ENCODE data around the gene MTHFD2L.
"Not testable (repeated sequence)": the region's sequence is repeated elsewhere in the genome, so short reads cannot be mapped to it uniquely, and the experiment has no call there.

The MTHFD2L gene

DNA sequence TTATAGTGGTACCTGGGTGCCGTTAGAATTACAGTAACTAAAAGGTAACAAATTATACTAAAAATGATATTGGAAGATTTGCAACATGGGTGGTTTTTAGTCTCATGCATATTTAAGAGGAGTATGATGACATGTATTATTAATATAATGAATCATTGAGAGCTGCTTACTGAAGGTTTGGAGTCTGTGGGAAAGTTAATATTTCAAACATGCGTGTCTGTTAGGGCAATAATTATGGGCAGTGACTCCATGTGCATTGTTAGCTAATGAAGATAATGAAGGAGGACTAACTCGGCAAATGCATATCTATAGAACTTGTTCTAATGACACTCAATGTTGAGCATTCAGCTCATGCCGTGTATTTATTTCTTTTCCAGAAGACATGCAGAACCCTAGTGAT is 47.1 kb downstream of the MTHFD2L start:
- peak; percentile 13 for FAIRE-seq
- no peak for DNase-seq (ENCODE audit: insufficient read length, low spot score)
- TF ChIP-seq SPI1 (IDR thresholded peaks at IDR 0.05; ENCODE audit: low read depth, low read length), result no peak
- TF ChIP-seq POU2F2 (IDR thresholded peaks at IDR 0.05; ENCODE audit: low read depth, low read length), result no peak
- TF ChIP-seq POLR2A (IDR thresholded peaks at IDR 0.05; ENCODE audit: low read depth, low read length), result no peak
- no peak for TF ChIP-seq PAX5 (IDR thresholded peaks at IDR 0.05; ENCODE audit: insufficient read depth, low read length, severe bottlenecking)
- TF ChIP-seq POLR2AphosphoS5 (IDR thresholded peaks at IDR 0.05; ENCODE audit: low read depth, low read length), result no peak
- no peak for TF ChIP-seq TAF1 (IDR thresholded peaks at IDR 0.05; ENCODE audit: low read depth, low read length)

DNA sequence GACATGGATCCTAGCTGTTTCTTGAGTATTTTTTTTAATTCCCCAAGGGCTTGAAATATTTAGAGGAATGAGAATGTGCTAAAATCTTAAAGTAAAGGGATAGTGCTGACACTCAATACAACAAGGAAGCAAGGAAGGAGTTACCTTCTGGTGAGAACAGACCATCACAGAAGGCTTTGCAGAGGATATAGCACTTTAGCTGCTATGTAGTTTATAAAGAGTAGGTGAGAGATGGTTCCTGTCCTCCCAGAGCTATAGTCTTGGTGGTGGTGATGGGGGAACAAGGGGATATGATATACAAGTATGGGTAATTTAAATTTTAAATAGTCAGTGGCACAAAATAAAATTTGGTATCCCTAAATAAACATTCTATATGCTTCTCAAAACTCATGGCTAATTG is 47.6 kb downstream of the MTHFD2L start:
- FAIRE-seq (no peak), DNase-seq (ENCODE audit: insufficient read length, low spot score) (no peak)
- no peak for TF ChIP-seq POU2F2 (IDR thresholded peaks at IDR 0.05; ENCODE audit: low read depth, low read length)
- no peak for TF ChIP-seq PAX5 (IDR thresholded peaks at IDR 0.05; ENCODE audit: insufficient read depth, low read length, severe bottlenecking)
- no peak for TF ChIP-seq SPI1 (IDR thresholded peaks at IDR 0.05; ENCODE audit: low read depth, low read length)
- no peak for TF ChIP-seq TAF1 (IDR thresholded peaks at IDR 0.05; ENCODE audit: low read depth, low read length)
- no peak for TF ChIP-seq POLR2AphosphoS5 (IDR thresholded peaks at IDR 0.05; ENCODE audit: low read depth, low read length)
- TF ChIP-seq POLR2A (IDR thresholded peaks at IDR 0.05; ENCODE audit: low read depth, low read length), result no peak

DNA sequence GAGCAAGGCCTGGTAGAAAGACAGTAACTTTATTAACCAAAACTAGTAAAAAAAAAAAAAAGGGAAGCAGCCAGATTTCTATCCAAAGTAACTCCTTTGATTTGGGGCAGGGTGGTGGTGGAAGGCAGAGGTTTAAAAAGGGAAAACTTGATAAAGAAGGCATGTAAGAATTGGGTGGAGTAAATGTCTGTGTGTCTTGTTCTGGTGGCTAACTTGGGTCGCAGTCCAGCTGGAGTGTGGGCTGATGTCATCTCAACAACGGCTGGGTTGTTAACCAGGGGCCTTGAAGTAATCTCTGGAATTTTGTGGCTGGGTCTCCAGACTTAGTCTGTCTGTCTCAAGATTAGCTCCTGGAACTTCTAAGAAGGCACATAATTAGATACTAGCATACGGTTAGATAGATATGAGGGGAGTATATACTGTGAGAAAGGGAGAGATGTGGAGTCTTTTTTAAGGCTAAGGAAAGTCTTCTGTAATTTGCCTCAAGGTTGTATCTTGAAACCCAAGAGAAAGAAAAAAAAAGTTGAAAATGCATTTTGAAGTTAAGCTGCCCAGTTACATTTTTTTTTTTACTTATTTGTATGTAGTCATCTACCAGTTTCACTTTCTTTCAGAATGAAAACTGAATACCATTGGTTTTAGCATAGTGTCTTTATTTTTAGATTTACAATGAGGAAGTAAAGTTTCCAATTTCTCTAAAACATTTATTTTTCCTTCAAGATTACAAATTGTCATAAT is 48.3 kb downstream of the MTHFD2L start:
- TF ChIP-seq POLR2AphosphoS5 (IDR thresholded peaks at IDR 0.05; ENCODE audit: low read depth, low read length), result no peak
- TF ChIP-seq POU2F2 (IDR thresholded peaks at IDR 0.05; ENCODE audit: low read depth, low read length), result no peak
- TF ChIP-seq POLR2A (IDR thresholded peaks at IDR 0.05; ENCODE audit: low read depth, low read length), result no peak
- TF ChIP-seq TAF1 (IDR thresholded peaks at IDR 0.05; ENCODE audit: low read depth, low read length), result no peak
- TF ChIP-seq SPI1 (IDR thresholded peaks at IDR 0.05; ENCODE audit: low read depth, low read length), result no peak
- TF ChIP-seq PAX5 (IDR thresholded peaks at IDR 0.05; ENCODE audit: insufficient read depth, low read length, severe bottlenecking), result no peak
- DNase-seq (ENCODE audit: insufficient read length, low spot score) (no peak), FAIRE-seq (no peak)

- FAIRE-seq; DNase-seq (ENCODE audit: insufficient read length, low spot score): not testable (repeated sequence)
These were observed 56.7 kb downstream of the MTHFD2L start for GRCh38 chr4:74214457-74215159.

DNA sequence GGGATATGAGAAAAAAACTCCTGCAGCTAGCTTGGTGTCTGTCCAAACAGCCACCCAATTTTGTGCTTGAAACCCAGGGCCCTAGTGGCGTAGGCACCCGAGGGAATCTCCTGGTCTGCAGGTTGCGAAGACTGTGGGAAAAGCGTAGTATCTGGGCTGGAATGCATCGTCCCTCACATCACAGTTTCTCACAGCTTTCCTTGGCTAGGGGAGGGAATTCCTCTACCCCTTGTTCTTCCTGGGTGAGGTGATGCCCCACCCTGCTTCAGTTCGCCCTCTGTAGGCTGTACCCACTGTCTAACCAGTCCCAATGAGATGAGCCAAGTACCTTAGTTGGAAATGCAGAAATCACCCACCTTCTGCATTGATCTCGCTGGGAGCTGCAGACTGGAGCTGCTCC is 57.3 kb downstream of the MTHFD2L start:
- not testable (repeated sequence) for DNase-seq (ENCODE audit: insufficient read length, low spot score); FAIRE-seq

GRCh38 chr4:74217365-74217764 is 59.4 kb downstream of the MTHFD2L start:
- DNase-seq (ENCODE audit: insufficient read length, low spot score) (no peak), FAIRE-seq (no peak)
- TF ChIP-seq POLR2A (IDR thresholded peaks at IDR 0.05; ENCODE audit: low read depth, low read length), result no peak
- TF ChIP-seq POLR2AphosphoS5 (IDR thresholded peaks at IDR 0.05; ENCODE audit: low read depth, low read length), result no peak
- no peak for TF ChIP-seq POU2F2 (IDR thresholded peaks at IDR 0.05; ENCODE audit: low read depth, low read length)
- no peak for TF ChIP-seq TAF1 (IDR thresholded peaks at IDR 0.05; ENCODE audit: low read depth, low read length)
- TF ChIP-seq SPI1 (IDR thresholded peaks at IDR 0.05; ENCODE audit: low read depth, low read length), result no peak
- TF ChIP-seq PAX5 (IDR thresholded peaks at IDR 0.05; ENCODE audit: insufficient read depth, low read length, severe bottlenecking), result no peak

GRCh38 chr4:74218201-74218600 is 60.3 kb downstream of the MTHFD2L start:
- no peak for TF ChIP-seq POLR2A (IDR thresholded peaks at IDR 0.05; ENCODE audit: low read depth, low read length)
- no peak for TF ChIP-seq TAF1 (IDR thresholded peaks at IDR 0.05; ENCODE audit: low read depth, low read length)
- no peak for TF ChIP-seq SPI1 (IDR thresholded peaks at IDR 0.05; ENCODE audit: low read depth, low read length)
- TF ChIP-seq PAX5 (IDR thresholded peaks at IDR 0.05; ENCODE audit: insufficient read depth, low read length, severe bottlenecking), result no peak
- TF ChIP-seq POLR2AphosphoS5 (IDR thresholded peaks at IDR 0.05; ENCODE audit: low read depth, low read length), result no peak
- no peak for TF ChIP-seq POU2F2 (IDR thresholded peaks at IDR 0.05; ENCODE audit: low read depth, low read length)
- DNase-seq (ENCODE audit: insufficient read length, low spot score), result no peak
- no peak for FAIRE-seq

GRCh38 chr4:74219240-74219639 is 61.3 kb downstream of the MTHFD2L start:
- FAIRE-seq, result no peak
- DNase-seq (ENCODE audit: insufficient read length, low spot score), result no peak
- TF ChIP-seq PAX5 (IDR thresholded peaks at IDR 0.05; ENCODE audit: insufficient read depth, low read length, severe bottlenecking) (no peak), POLR2AphosphoS5 (IDR thresholded peaks at IDR 0.05; ENCODE audit: low read depth, low read length) (no peak), SPI1 (IDR thresholded peaks at IDR 0.05; ENCODE audit: low read depth, low read length) (no peak), TAF1 (IDR thresholded peaks at IDR 0.05; ENCODE audit: low read depth, low read length) (no peak), POU2F2 (IDR thresholded peaks at IDR 0.05; ENCODE audit: low read depth, low read length) (no peak), POLR2A (IDR thresholded peaks at IDR 0.05; ENCODE audit: low read depth, low read length) (no peak)

DNA sequence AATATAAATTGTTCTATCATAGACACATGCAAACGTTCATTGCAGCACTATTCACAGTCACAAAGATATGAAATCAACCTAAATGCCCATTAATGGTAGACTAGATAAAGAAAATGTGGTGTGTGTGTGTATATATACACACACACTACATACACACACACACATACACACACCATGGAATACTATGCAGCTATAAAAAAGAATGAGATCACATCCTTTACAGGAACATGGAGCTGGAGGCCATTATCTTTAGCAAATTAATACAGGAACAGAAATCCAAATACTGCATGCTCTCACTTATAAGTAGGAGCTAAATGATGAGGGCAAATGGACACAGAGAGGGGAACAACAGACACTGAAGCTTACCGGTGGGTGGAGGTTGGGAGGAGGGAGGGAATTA is 65.2 kb downstream of the MTHFD2L start:
- peak; percentile 35 for FAIRE-seq
- TF ChIP-seq POU2F2 (IDR thresholded peaks at IDR 0.05; ENCODE audit: low read depth, low read length), result no peak
- TF ChIP-seq PAX5 (IDR thresholded peaks at IDR 0.05; ENCODE audit: insufficient read depth, low read length, severe bottlenecking), result no peak
- no peak for TF ChIP-seq SPI1 (IDR thresholded peaks at IDR 0.05; ENCODE audit: low read depth, low read length)
- no peak for TF ChIP-seq POLR2AphosphoS5 (IDR thresholded peaks at IDR 0.05; ENCODE audit: low read depth, low read length)
- no peak for TF ChIP-seq TAF1 (IDR thresholded peaks at IDR 0.05; ENCODE audit: low read depth, low read length)
- no peak for TF ChIP-seq POLR2A (IDR thresholded peaks at IDR 0.05; ENCODE audit: low read depth, low read length)
- no peak for DNase-seq (ENCODE audit: insufficient read length, low spot score)

DNA sequence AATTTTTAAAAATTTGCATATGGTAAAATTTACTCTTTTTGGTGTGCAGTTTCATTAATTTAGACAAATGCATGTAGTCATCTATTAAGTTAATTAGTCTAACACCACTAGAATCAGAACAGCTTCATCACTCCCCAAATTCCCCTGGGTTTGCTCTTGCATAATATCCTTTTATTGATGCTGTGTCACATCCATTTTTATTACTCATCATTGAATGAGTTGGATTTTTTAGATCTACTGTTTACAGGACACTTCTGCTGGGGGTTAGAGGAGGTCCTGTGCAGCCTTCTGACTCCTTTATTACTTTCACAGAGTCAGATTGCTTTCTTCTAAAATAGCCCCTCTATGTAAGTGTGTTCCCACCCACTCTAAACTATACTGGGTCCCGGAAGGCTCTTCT is 65.9 kb downstream of the MTHFD2L start:
- DNase-seq (ENCODE audit: insufficient read length, low spot score) (no peak), FAIRE-seq (no peak)
- TF ChIP-seq POLR2AphosphoS5 (IDR thresholded peaks at IDR 0.05; ENCODE audit: low read depth, low read length) (no peak), SPI1 (IDR thresholded peaks at IDR 0.05; ENCODE audit: low read depth, low read length) (no peak), TAF1 (IDR thresholded peaks at IDR 0.05; ENCODE audit: low read depth, low read length) (no peak), PAX5 (IDR thresholded peaks at IDR 0.05; ENCODE audit: insufficient read depth, low read length, severe bottlenecking) (no peak), POLR2A (IDR thresholded peaks at IDR 0.05; ENCODE audit: low read depth, low read length) (no peak)

All from GM12891 (cell line).